PC-9 (cell line): ENCODE results near the gene KLF13. TPM values are rescaled to one million over a fixed set of nuclear protein-coding genes. Genes with fewer than 3 reads are reported as not detected.

Source experiments
- BruUV-seq: library from RNA; stranded (reverse); fragments of 400-500 nt; replicated peaks from 2 replicates; lab custom pipeline; 2021; lab: Mats Ljungman, UMichigan
- CTCF ChIA-PET: fragments of 300-600 bp; sonication (Branson Sonifier 250); formaldehyde crosslinking; loops from one replicate; lab custom pipeline; 2022; ENCODE audit warnings: antibody characterized with exemption; lab: Charles Lee
- POLR2A ChIA-PET: fragments of 300-600 bp; sonication (Branson Sonifier 250); formaldehyde crosslinking; loops from one replicate; lab custom pipeline; 2022; ENCODE audit warnings: antibody characterized with exemption; ENCODE audit not compliant: unreplicated experiment; lab: Charles Lee
- DNase-seq, 2 experiments: peaks; one replicate each; pipeline versions ENCODE4 v3.0.0 to v3.0.0-alpha.2; 2015 to 2022; ENCODE audit warnings: mixed read lengths in 1 of 2
- H2AFZ ChIP-seq: fragments of 200-600 bp; sonication (generic); 2 replicates; pipeline ENCODE4 v1.8.1; 2017; ENCODE audit warnings: antibody characterized with exemption
- H3F3A ChIP-seq: fragments of 200-600 bp; sonication (generic); 2 replicates; pipeline ENCODE4 v1.8.1; 2017; ENCODE audit warnings: antibody characterized with exemption, mild to moderate bottlenecking, low read depth; ENCODE audit not compliant: insufficient read depth
- H3K27ac ChIP-seq: fragments of 200-600 bp; sonication (generic); 2 replicates; pipeline ENCODE4 v1.6.1; 2016; ENCODE audit warnings: mixed run types
- H3K27me3 ChIP-seq: fragments of 200-600 bp; sonication (generic); 2 replicates; pipeline ENCODE4 v1.6.1; 2016; ENCODE audit warnings: low read depth, mixed run types; ENCODE audit not compliant: insufficient read depth
- H3K36me3 ChIP-seq: fragments of 200-600 bp; sonication (generic); 2 replicates; pipeline ENCODE4 v1.6.1; 2016; ENCODE audit warnings: low read depth, mixed run types
- H3K4me1 ChIP-seq: fragments of 200-600 bp; sonication (generic); replicated peaks from 2 replicates; pipeline ENCODE4 v1.6.1; 2016; ENCODE audit warnings: mixed run types; ENCODE audit not compliant: insufficient read depth
- H3K4me2 ChIP-seq: fragments of 200-600 bp; sonication (generic); 2 replicates; pipeline ENCODE4 v1.6.1; 2017; ENCODE audit warnings: mixed run types
- H3K4me3 ChIP-seq: fragments of 200-600 bp; sonication (generic); 2 replicates; pipeline ENCODE4 v1.6.1; 2016; ENCODE audit warnings: mixed run types
- H3K79me2 ChIP-seq: fragments of 200-600 bp; sonication (generic); 2 replicates; pipeline ENCODE4 v1.6.1; 2017; ENCODE audit warnings: low read depth, mixed run types
- H3K9me2 ChIP-seq: fragments of 200-600 bp; sonication (generic); 2 replicates; pipeline ENCODE4 v1.8.1; 2017; ENCODE audit warnings: mild to moderate bottlenecking; ENCODE audit not compliant: insufficient read depth
- H3K9me3 ChIP-seq: fragments of 200-600 bp; sonication (generic); 2 replicates; pipeline ENCODE4 v1.8.1; 2016; ENCODE audit warnings: low read depth; ENCODE audit not compliant: insufficient read depth
- H4K20me1 ChIP-seq: fragments of 200-600 bp; sonication (generic); 2 replicates; pipeline ENCODE4 v1.8.1; 2017; ENCODE audit not compliant: insufficient read depth
- CTCF ChIP-seq: fragments of 200-600 bp; sonication (generic); conservative IDR thresholded peaks from 2 replicates; pipeline ENCODE4 v1.6.1; 2017; ENCODE audit warnings: mixed run types, antibody characterized with exemption, mild to moderate bottlenecking, moderate library complexity
- EZH2 ChIP-seq: fragments of 200-600 bp; sonication (generic); IDR thresholded peaks from 2 replicates; pipeline ENCODE4 v1.8.0; 2017; ENCODE audit warnings: antibody characterized with exemption, low read depth
- intact Hi-C: fragments of 100-400 bp; cut with micrococcal nuclease; formaldehyde crosslinking; loops from one replicate; pipeline ENCODE4 v1.10.0; 2022; ENCODE audit not compliant: unreplicated experiment
- total RNA-seq: library from RNA; stranded (reverse); gene quantifications from 2 replicates; pipeline ENCODE4 v1.2.3, GENCODE V29; 2021

Gene KLF13
- total RNA-seq, 1 experiment from 2014 or later = 3.4 TPM

- ChIA-PET CTCF (no interaction called here), POLR2A (no interaction called here)
- BruUV-seq = no TSS peak
- Histone ChIP-seq H3K36me3 (no peaks in the 10 kb centered on the region), H3K4me1 (no peaks in the 10 kb centered on the region), H3K27me3 (peaks cover 18% of the 10 kb centered on the region), H4K20me1 (no peaks in the 10 kb centered on the region), H3K9me3 (no peaks in the 10 kb centered on the region), H3K4me2 (no peak overlapping the region), H3K79me2 (no peaks in the 10 kb centered on the region), H2AFZ (no peak overlapping the region), H3F3A (no peaks in the 10 kb centered on the region), H3K27ac (no peak overlapping the region), H3K9me2 (no peaks in the 10 kb centered on the region), H3K4me3 (no peak overlapping the region)
- TF ChIP-seq CTCF (no peak), EZH2 (no peak)
- intact Hi-C loops = no loop called here
- no peak for DNase-seq
These were observed 10.9 kb downstream of the KLF13 start for GRCh38 chr15:31337352-31338031.

GRCh38 chr15:31338318-31338878 lies 11.8 kb downstream of the KLF13 start:
- Histone ChIP-seq H3K79me2 (no peaks in the 10 kb centered on the region), H3K9me3 (no peaks in the 10 kb centered on the region), H3K4me3 (no peak overlapping the region), H3K36me3 (no peaks in the 10 kb centered on the region), H2AFZ (no peak overlapping the region), H3K9me2 (no peaks in the 10 kb centered on the region), H3K4me1 (no peaks in the 10 kb centered on the region), H4K20me1 (no peaks in the 10 kb centered on the region), H3K27me3 (peaks cover 27% of the 10 kb centered on the region), H3K27ac (no peak overlapping the region), H3K4me2 (no peak overlapping the region), H3F3A (no peaks in the 10 kb centered on the region)
- intact Hi-C loops = no loop called here
- no TSS peak for BruUV-seq
- ChIA-PET CTCF (no interaction called here), POLR2A (no interaction called here)
- no peak for DNase-seq
- TF ChIP-seq EZH2 (no peak), CTCF (no peak)

- no peaks in the 10 kb centered on the region for H3K79me2 ChIP-seq
- no TSS peak for BruUV-seq
- no peak for TF ChIP-seq EZH2
- TF ChIP-seq CTCF = no peak
- no peak overlapping the region for H3K4me3 ChIP-seq
- H3K4me2 ChIP-seq = no peak overlapping the region
- no peaks in the 10 kb centered on the region for H4K20me1 ChIP-seq
- CTCF ChIA-PET = no interaction called here
- H2AFZ ChIP-seq = no peak overlapping the region
- H3K9me2 ChIP-seq = no peaks in the 10 kb centered on the region
- H3K27ac ChIP-seq = no peak overlapping the region
- POLR2A ChIA-PET = no interaction called here
- no peaks in the 10 kb centered on the region for H3K4me1 ChIP-seq
- DNase-seq = no peak
- peaks cover 33% of the 10 kb centered on the region for H3K27me3 ChIP-seq
- intact Hi-C loops = no loop called here
- H3K9me3 ChIP-seq = no peaks in the 10 kb centered on the region
- H3K36me3 ChIP-seq = no peaks in the 10 kb centered on the region
- H3F3A ChIP-seq = no peaks in the 10 kb centered on the region
These were observed 12.4 kb downstream of the KLF13 start for GRCh38 chr15:31338879-31339557.
